Thymus (tissue), 11 donors: ENCODE results near the gene DCP2. TPM values are rescaled to one million over a fixed set of nuclear protein-coding genes. Genes with fewer than 3 reads are reported as not detected.
"Not testable (repeated sequence)": the region's sequence is repeated elsewhere in the genome, so short reads cannot be mapped to it uniquely, and the experiment has no call there.

ENCODE experiments used
- DNase-seq, 9 donors: peaks; one replicate each; pipeline ENCODE4 v3.0.0-alpha.2; 2013; ENCODE audit warnings: low spot score in 9 of 9, low read depth in 6 of 9, missing footprints in 1 of 9
- H3K27ac ChIP-seq, 2 donors: one replicate each; pipeline ENCODE4 v1.5.1; 2013; ENCODE audit warnings: control low read depth in 1 of 2, low read depth in 1 of 2, low read length in 1 of 2, mild to moderate bottlenecking in 1 of 2, moderate library complexity in 1 of 2
- H3K27me3 ChIP-seq, 2 donors: one replicate each; pipeline ENCODE4 v1.5.1; 2013; ENCODE audit warnings: low read length in 1 of 2; ENCODE audit not compliant: control insufficient read depth in 2 of 2, insufficient read depth in 1 of 2
- H3K36me3 ChIP-seq, 2 donors: one replicate each; pipeline ENCODE4 v1.5.1; 2013; ENCODE audit warnings: low read length in 1 of 2, mild to moderate bottlenecking in 1 of 2, moderate library complexity in 1 of 2; ENCODE audit not compliant: control insufficient read depth in 2 of 2, insufficient read depth in 2 of 2
- H3K4me1 ChIP-seq, 2 donors: one replicate each; pipeline ENCODE4 v1.5.1; 2013; ENCODE audit warnings: low read length in 2 of 2; ENCODE audit not compliant: control insufficient read depth in 2 of 2, insufficient read depth in 2 of 2
- H3K4me3 ChIP-seq, 2 donors: one replicate each; pipeline ENCODE4 v1.5.1; 2013; ENCODE audit warnings: low read length in 2 of 2, control low read depth in 1 of 2, mild to moderate bottlenecking in 1 of 2
- H3K9me3 ChIP-seq, 2 donors: one replicate each; pipeline ENCODE4 v1.5.1; 2013; ENCODE audit warnings: low read length in 1 of 2, mild to moderate bottlenecking in 1 of 2; ENCODE audit not compliant: control insufficient read depth in 2 of 2, insufficient read depth in 1 of 2
- WGBS: extraction: QIAGEN DNeasy Blood & Tissue Kit; methylation state at CpG from one replicate; pipeline ENCODE4 v1.1.7; 2013; 5-methylcytosine and 5-hydroxymethylcytosine counted together
- polyA plus RNA-seq: library from polyadenylated mRNA; stranded (reverse); fragments of 200-250 nt; gene quantifications from one replicate; pipeline ENCODE4 v1.2.3, GENCODE V29; 2013
- total RNA-seq: library from RNA; stranded (reverse); fragments of 120-200 nt; gene quantifications from one replicate; pipeline ENCODE4 v1.2.4, GENCODE V29; 2013
- donor health status: healthy.

Gene DCP2
- total and polyA plus RNA-seq, 2 donors = 36.3 to 79.3 TPM

- peaks cover 0 to 5% of the 10 kb centered on the region in 2 donors for H3K4me1 ChIP-seq
- H3K36me3 ChIP-seq = no peaks in the 10 kb centered on the region
- H3K9me3 ChIP-seq = no peaks in the 10 kb centered on the region
- DNase-seq = no peak
- no peak overlapping the region for H3K27ac ChIP-seq
- no peak overlapping the region for H3K4me3 ChIP-seq
- no peaks in the 10 kb centered on the region for H3K27me3 ChIP-seq
- 94% methylated on average over 5 of the region's 5 CpGs for WGBS
These were observed 40.9 kb upstream of the DCP2 start for GRCh38 chr5:112935675-112936074.

- no peak overlapping the region for H3K27ac ChIP-seq
- no peak for DNase-seq
- H3K4me1 ChIP-seq = no peaks in the 10 kb centered on the region
- H3K9me3 ChIP-seq = no peaks in the 10 kb centered on the region
- H3K36me3 ChIP-seq = no peaks in the 10 kb centered on the region
- WGBS = 90% methylated on average over 8 of the region's 8 CpGs
- no peaks in the 10 kb centered on the region for H3K27me3 ChIP-seq
- H3K4me3 ChIP-seq = no peak overlapping the region
These were observed 38.3 kb upstream of the DCP2 start for GRCh38 chr5:112938286-112938685.

- no peak for DNase-seq
- WGBS = 54% methylated on average over 2 of the region's 2 CpGs
- Histone ChIP-seq H3K4me3 (no peak overlapping the region), H3K27ac (no peak overlapping the region), H3K9me3 (no peaks in the 10 kb centered on the region), H3K4me1 (no peaks in the 10 kb centered on the region), H3K27me3 (no peaks in the 10 kb centered on the region), H3K36me3 (no peaks in the 10 kb centered on the region)
These were observed 35.9 kb upstream of the DCP2 start for GRCh38 chr5:112940670-112941069.

GRCh38 chr5:112948458-112948857 is 28.1 kb upstream of the DCP2 start:
- WGBS = 100% methylated on average over 1 of the region's 1 CpG

GRCh38 chr5:112951124-112951702 is 25.4 kb upstream of the DCP2 start:
- Histone ChIP-seq H3K4me1 (no peaks in the 10 kb centered on the region), H3K4me3 (no peak overlapping the region), H3K27me3 (no peaks in the 10 kb centered on the region), H3K27ac (no peak overlapping the region), H3K9me3 (no peaks in the 10 kb centered on the region), H3K36me3 (no peaks in the 10 kb centered on the region)
- 96% methylated on average over 12 of the region's 12 CpGs for WGBS
- no peak for DNase-seq

More at GRCh38 chr5:112948458-112948857, 28.1 kb upstream of the DCP2 start:
- Histone ChIP-seq H3K4me3 (no peak overlapping the region), H3K27me3 (no peaks in the 10 kb centered on the region), H3K27ac (no peak overlapping the region), H3K9me3 (no peaks in the 10 kb centered on the region), H3K36me3 (no peaks in the 10 kb centered on the region), H3K4me1 (no peaks in the 10 kb centered on the region)
- DNase-seq = no peak

GRCh38 chr5:112956606-112957005 is 20.0 kb upstream of the DCP2 start:
- H3K4me3 ChIP-seq = no peak overlapping the region

GRCh38 chr5:112957036-112957808 is 19.4 kb upstream of the DCP2 start:
- no peak overlapping the region for H3K4me3 ChIP-seq
- H3K27me3 ChIP-seq = no peaks in the 10 kb centered on the region
- 95% methylated on average over 2 of the region's 2 CpGs for WGBS
- no peaks in the 10 kb centered on the region for H3K9me3 ChIP-seq
- no peak overlapping the region for H3K27ac ChIP-seq
- no peaks in the 10 kb centered on the region for H3K36me3 ChIP-seq
- DNase-seq = no peak
- H3K4me1 ChIP-seq = peaks cover 0 to 4% of the 10 kb centered on the region in 2 donors

More at GRCh38 chr5:112956606-112957005, 20.0 kb upstream of the DCP2 start:
- DNase-seq = no peak
- H3K27ac ChIP-seq = no peak overlapping the region
- H3K9me3 ChIP-seq = no peaks in the 10 kb centered on the region
- WGBS = 95% methylated on average over 3 of the region's 3 CpGs
- H3K4me1 ChIP-seq = peaks cover 0 to 4% of the 10 kb centered on the region in 2 donors
- no peaks in the 10 kb centered on the region for H3K36me3 ChIP-seq
- no peaks in the 10 kb centered on the region for H3K27me3 ChIP-seq

GRCh38 chr5:112958093-112959088 is 18.2 kb upstream of the DCP2 start:
- Histone ChIP-seq H3K4me3 (no peak overlapping the region), H3K4me1 (peaks cover 0 to 4% of the 10 kb centered on the region in 2 donors), H3K27me3 (no peaks in the 10 kb centered on the region), H3K36me3 (no peaks in the 10 kb centered on the region), H3K27ac (no peak overlapping the region), H3K9me3 (no peaks in the 10 kb centered on the region)
- WGBS = 89% methylated on average over 5 of the region's 5 CpGs
- no peak for DNase-seq

GRCh38 chr5:112959872-112960271 is 16.7 kb upstream of the DCP2 start:
- H3K36me3 ChIP-seq, H3K4me3 ChIP-seq, H3K4me1 ChIP-seq, H3K27me3 ChIP-seq, H3K9me3 ChIP-seq, DNase-seq, H3K27ac ChIP-seq: not testable (repeated sequence)
- WGBS = 98% methylated on average over 8 of the region's 8 CpGs
